ENCODE measurements around the gene TOB2.

TOB2 gene

GRCh38 chr22:41458161-41458728, 11.6 kb upstream of the TOB2 start:
- TF ChIP-seq CTCF (IDR thresholded peaks at IDR 0.05) = no peak

- no peak for TF ChIP-seq CTCF (IDR thresholded peaks at IDR 0.05)
Measured at GRCh38 chr22:41448189-41448808, 1.7 kb upstream of the TOB2 start.

- TF ChIP-seq CTCF (IDR thresholded peaks at IDR 0.05) = no peak
Measured at GRCh38 chr22:41447435-41448188, 1.0 kb upstream of the TOB2 start.

GRCh38 chr22:41446057-41446501, 522 bp downstream of the TOB2 start:
- no peak for TF ChIP-seq CTCF (IDR thresholded peaks at IDR 0.05)

- TF ChIP-seq CTCF (IDR thresholded peaks at IDR 0.05) = no peak
Measured at GRCh38 chr22:41445129-41446056, 1.2 kb downstream of the TOB2 start.

GRCh38 chr22:41444360-41445128, 2.1 kb downstream of the TOB2 start:
- no peak for TF ChIP-seq CTCF (IDR thresholded peaks at IDR 0.05)
